ENCODE measurements around the gene CYP46A1.

DNA sequence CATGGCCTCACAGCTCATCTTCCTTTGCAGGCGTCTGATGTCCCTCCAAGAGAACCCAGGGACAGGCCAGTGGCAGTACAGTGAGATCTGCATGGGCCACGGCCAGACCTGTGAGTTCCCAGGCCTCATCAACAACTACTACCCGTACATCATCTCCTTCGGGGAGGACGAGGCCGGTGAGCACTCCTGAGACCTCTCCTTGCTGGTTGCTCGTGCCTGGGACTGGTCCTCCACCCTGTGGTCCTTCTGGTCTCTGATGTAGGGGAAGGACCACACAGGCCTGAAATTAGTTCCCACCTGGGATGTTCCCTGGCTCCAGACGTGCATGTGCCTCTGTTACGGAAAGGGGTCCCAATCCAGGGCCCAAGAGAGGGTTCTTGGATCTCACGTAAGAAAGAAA is 21.3 kb upstream of the CYP46A1 start:
- TF ChIP-seq, protein P1, sequence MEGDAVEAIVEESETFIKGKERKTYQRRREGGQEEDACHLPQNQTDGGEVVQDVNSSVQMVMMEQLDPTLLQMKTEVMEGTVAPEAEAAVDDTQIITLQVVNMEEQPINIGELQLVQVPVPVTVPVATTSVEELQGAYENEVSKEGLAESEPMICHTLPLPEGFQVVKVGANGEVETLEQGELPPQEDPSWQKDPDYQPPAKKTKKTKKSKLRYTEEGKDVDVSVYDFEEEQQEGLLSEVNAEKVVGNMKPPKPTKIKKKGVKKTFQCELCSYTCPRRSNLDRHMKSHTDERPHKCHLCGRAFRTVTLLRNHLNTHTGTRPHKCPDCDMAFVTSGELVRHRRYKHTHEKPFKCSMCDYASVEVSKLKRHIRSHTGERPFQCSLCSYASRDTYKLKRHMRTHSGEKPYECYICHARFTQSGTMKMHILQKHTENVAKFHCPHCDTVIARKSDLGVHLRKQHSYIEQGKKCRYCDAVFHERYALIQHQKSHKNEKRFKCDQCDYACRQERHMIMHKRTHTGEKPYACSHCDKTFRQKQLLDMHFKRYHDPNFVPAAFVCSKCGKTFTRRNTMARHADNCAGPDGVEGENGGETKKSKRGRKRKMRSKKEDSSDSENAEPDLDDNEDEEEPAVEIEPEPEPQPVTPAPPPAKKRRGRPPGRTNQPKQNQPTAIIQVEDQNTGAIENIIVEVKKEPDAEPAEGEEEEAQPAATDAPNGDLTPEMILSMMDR (IDR thresholded peaks at IDR 0.05; ENCODE audit: low read length): no peak
- TF ChIP-seq EZH2 (IDR thresholded peaks at IDR 0.05; ENCODE audit: borderline replicate concordance, low read length): no peak
